Camera-type eye (tissue), 1 donor: Measurements from ENCODE around the gene ROCK2. TPM values are rescaled to one million over a fixed set of nuclear protein-coding genes. Genes with fewer than 3 reads are reported as not detected.

Source experiments
- total RNA-seq: library from RNA; depleted of rRNA; stranded (reverse); fragments of >200 nt; gene quantifications from one replicate; pipeline ENCODE4 v1.2.3, GENCODE V29; 2014

ROCK2 gene
- total RNA-seq = 95.9 TPM

GRCh38 chr2:11344342-11344955 is at the start of gene ROCK2:
TSS of gene ROCK2 (minus strand) at chr2:11344636. CDS start at chr2:11344136, 500 bp downstream.

GRCh38 chr2:11155381-11156035 is 188.9 kb downstream of the ROCK2 start, which contains the start of gene SLC66A3:
TSS of gene SLC66A3 (plus strand) at chr2:11155467. CDS start at chr2:11155547, 80 bp downstream.

Other genes starting within 250 kb of the ROCK2 start
- 18.6 TPM for gene SLC66A3, start 189.2 kb downstream of the ROCK2 start, total RNA-seq
- gene E2F6, start 121.5 kb upstream of the ROCK2 start, total RNA-seq = 26.3 TPM
- gene GREB1, start 189.4 kb upstream of the ROCK2 start, total RNA-seq = 18.5 TPM